ENCODE results near the gene ADGRE1.
"Not testable (repeated sequence)": the region's sequence is repeated elsewhere in the genome, so short reads cannot be mapped to it uniquely, and the experiment has no call there.

The ADGRE1 gene, protein sequence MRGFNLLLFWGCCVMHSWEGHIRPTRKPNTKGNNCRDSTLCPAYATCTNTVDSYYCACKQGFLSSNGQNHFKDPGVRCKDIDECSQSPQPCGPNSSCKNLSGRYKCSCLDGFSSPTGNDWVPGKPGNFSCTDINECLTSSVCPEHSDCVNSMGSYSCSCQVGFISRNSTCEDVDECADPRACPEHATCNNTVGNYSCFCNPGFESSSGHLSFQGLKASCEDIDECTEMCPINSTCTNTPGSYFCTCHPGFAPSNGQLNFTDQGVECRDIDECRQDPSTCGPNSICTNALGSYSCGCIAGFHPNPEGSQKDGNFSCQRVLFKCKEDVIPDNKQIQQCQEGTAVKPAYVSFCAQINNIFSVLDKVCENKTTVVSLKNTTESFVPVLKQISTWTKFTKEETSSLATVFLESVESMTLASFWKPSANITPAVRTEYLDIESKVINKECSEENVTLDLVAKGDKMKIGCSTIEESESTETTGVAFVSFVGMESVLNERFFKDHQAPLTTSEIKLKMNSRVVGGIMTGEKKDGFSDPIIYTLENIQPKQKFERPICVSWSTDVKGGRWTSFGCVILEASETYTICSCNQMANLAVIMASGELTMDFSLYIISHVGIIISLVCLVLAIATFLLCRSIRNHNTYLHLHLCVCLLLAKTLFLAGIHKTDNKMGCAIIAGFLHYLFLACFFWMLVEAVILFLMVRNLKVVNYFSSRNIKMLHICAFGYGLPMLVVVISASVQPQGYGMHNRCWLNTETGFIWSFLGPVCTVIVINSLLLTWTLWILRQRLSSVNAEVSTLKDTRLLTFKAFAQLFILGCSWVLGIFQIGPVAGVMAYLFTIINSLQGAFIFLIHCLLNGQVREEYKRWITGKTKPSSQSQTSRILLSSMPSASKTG

DNA sequence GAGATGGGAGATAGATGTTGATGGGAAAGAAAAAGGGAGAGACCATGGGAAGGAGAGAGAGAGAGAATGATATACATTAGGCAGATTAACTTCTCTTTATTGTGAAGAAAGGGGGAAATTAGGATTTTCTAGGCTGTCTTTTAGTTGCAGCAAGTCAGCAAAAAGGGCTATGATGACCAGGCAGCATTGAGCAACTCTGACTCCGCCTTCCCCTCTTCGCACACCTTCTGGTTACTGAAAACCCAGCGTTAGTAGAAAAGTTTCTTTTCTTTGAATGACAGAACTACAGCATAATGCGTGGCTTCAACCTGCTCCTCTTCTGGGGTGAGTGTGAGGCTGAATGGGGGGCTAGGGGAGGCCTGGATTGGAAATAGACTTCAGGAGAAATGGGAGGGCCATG lies at the start of gene ADGRE1:
TSS of gene ADGRE1 (plus strand) at position 264 of the 400 bp plus-strand sequence. CDS start at position 294, 30 bp downstream.
- DNase-seq: no peak

DNA sequence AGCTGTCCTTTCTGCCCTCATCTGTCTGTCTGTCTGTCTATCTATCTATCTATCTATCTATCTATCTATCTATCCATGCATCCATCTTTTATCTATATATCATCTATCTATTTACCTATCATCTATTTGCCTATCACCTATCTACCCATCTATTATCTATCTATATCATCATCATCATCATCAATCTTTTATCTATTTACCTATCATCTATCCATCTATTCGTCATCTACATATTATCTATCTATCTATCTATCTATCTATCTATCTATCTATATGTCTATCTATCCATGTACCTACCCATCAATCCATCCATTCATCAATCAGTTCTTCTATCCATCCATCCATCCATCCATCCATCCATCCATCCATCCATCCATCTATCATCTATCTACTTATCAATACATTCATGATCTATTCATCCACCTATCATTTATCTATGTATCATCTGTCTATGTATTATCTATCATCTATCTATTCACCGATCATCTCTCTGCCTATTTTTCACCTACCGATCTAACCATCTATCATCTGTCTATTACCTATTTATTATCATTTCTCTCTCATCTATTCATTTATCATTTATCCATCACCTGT lies 49.2 kb upstream of the ADGRE1 start:
- no peak for DNase-seq

DNA sequence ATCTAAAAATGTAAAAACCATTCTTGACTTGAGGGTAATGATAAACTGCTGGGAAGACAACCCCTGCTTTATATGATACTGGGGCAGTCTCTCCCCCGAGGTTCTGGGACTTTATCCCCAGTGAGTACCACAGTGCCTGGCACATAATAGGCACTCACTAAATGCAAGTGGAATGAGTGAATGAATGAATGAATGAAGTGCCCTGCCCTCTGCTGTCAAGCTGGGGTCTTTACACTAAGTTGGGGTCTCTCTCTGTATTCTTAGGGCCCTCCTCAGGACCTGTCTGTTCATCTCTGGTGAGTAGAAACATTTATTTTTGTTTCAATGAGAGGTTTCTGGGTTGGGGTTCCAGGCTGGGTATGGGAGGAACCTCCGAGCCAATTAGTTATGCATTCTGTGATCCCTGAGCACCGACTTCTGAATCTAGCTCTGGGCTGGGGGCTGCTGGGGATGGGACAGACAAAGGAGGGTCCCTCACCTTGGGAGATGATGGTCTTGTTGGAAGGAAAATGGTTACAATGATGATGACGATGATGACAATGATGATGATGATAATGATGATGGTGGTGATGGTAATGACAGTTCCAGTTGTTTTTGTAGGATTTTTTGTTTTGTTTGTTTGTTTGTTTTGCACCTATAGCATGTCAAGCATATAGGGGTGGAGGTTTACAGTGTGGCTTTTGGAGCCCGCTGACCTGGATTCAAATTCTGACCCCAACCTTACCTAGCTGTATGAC lies 44.3 kb upstream of the ADGRE1 start:
- DNase-seq: no peak

- DNase-seq: no peak
Observed at GRCh38 chr19:6847828-6848200, 39.6 kb upstream of the ADGRE1 start.

- no peak for DNase-seq
Observed at GRCh38 chr19:6848986-6849385, 38.4 kb upstream of the ADGRE1 start.

- DNase-seq: no peak
Observed at GRCh38 chr19:6849876-6850275, 37.5 kb upstream of the ADGRE1 start.

- no peak for DNase-seq
Observed at GRCh38 chr19:6851359-6851758, 36.0 kb upstream of the ADGRE1 start.

GRCh38 chr19:6852001-6852400 lies 35.4 kb upstream of the ADGRE1 start:
- DNase-seq: no peak

- no peak for DNase-seq
Observed at GRCh38 chr19:6853868-6854267, 33.5 kb upstream of the ADGRE1 start.

- DNase-seq: no peak
Observed at GRCh38 chr19:6854758-6855157, 32.6 kb upstream of the ADGRE1 start.

DNA sequence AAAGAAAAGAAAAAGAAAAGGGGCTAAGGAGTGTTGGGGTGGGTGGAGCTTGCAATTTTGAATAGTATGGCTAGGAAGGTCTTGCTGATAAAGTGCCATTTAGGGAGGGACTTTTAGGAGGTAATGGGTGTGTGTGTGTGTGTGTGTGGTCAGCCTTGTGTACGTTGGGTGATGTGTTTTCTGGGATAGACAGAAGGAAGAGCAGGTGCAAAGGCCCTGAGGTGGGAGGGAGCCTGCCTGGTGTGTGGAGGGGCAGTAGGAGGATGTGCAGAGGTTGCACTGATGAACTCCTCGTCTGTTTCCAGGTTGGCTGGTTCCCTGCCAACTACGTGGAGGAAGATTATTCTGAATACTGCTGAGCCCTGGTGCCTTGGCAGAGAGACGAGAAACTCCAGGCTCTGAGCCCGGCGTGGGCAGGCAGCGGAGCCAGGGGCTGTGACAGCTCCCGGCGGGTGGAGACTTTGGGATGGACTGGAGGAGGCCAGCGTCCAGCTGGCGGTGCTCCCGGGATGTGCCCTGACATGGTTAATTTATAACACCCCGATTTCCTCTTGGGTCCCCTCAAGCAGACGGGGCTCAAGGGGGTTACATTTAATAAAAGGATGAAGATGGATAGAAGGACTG lies 30.5 kb upstream of the ADGRE1 start:
- DNase-seq: no peak

GRCh38 chr19:6861683-6862286 lies 25.6 kb upstream of the ADGRE1 start:
- DNase-seq: no peak

GRCh38 chr19:6862673-6863078 lies 24.7 kb upstream of the ADGRE1 start:
- DNase-seq: peak; percentile 88 to 89

GRCh38 chr19:6864325-6864940 lies 22.9 kb upstream of the ADGRE1 start:
- DNase-seq: no peak

- no peak for DNase-seq
Observed at GRCh38 chr19:6865849-6866248, 21.5 kb upstream of the ADGRE1 start.

DNA sequence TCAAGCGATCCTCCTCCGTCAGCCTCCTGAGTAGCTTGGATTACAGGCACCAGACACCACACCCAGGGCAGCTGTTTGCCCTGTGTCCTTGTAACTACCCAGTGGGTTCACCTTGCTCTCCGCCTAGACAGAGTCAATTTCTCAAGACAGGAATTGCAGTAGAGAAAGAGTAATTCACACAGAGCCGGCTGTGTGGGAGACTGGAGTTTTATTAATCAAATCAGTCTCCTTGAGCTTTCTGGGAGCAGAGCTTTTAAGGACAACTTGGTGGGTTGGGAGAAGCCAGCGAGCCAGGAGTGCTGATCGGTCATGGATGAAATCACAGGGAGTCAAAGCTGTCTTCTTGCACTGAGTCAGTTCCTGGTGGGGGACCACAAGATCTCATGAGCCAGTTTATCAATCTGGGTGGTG lies 20.6 kb upstream of the ADGRE1 start:
- no peak for DNase-seq

- DNase-seq: no peak
Observed at GRCh38 chr19:6868351-6868750, 19.0 kb upstream of the ADGRE1 start.

- not testable (repeated sequence) for DNase-seq
Observed at GRCh38 chr19:6869151-6869882, 18.1 kb upstream of the ADGRE1 start.

- no peak for DNase-seq
Observed at GRCh38 chr19:6873708-6874431, 13.5 kb upstream of the ADGRE1 start.

DNA sequence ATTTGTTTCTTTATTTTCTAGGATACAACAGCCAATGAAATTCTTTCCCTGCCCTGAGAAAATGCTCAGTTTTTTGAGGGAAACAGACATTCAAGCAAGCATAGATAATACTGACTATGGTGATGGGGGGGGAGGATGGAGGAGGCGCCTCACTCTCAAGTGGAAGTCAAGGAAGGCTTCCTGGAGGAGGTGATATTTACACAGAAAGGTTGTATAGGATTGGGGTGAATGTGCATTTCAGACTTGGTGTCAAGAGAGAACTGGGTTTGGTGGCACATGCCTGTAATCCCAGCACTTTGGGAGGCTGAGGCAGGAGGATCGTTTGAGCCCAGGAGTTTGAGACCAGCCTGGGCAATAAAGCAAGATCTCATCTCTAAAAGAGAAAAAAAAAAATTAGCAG lies 12.2 kb upstream of the ADGRE1 start:
- DNase-seq: no peak
